Lung microvascular endothelial cell (primary cell): ENCODE data around the gene GOLGA8Q. TPM values are rescaled to one million over a fixed set of nuclear protein-coding genes. Genes with fewer than 3 reads are reported as not detected.
"Not testable (repeated sequence)": the region's sequence is repeated elsewhere in the genome, so short reads cannot be mapped to it uniquely, and the experiment has no call there.

Experiments used
- DNase-seq, 2 donors: peaks; one replicate each; pipeline versions ENCODE4 v3.0.0 to v3.0.0-alpha.2; 2010; ENCODE audit warnings: low read depth in 2 of 2
- total RNA-seq: library from RNA; depleted of rRNA; stranded (reverse); fragments of >200 nt; gene quantifications from 2 replicates; pipeline ENCODE4 v1.2.1, GENCODE V29; 2014

The GOLGA8Q gene
- total RNA-seq = under 0.01 and 0.22 TPM in 2 replicates

DNA sequence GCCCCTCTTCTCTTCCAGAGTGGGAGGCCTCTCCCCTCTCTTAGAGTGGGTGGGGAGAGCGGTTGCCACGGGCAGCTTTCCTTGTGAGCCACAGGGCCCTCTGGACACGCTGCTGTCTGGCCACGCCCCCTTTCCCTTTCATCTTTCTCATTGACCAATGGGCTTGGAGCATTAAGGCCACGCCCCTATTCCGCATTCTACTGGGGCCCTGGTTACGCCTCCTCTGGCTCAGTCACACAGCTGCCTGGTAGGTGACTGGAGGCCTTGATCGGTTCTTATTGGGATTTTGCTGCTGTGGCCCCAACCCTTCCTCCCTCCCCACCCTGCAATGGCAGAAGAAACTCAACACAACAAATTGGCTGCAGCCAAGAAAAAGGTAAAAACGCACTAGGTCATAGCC lies at the start of gene GOLGA8Q:
GOLGA8Q (plus strand) TSS at position 301 of the 400 bp plus-strand sequence; CDS start at position 329, 28 bp downstream.
- DNase-seq = not testable (repeated sequence)

DNA sequence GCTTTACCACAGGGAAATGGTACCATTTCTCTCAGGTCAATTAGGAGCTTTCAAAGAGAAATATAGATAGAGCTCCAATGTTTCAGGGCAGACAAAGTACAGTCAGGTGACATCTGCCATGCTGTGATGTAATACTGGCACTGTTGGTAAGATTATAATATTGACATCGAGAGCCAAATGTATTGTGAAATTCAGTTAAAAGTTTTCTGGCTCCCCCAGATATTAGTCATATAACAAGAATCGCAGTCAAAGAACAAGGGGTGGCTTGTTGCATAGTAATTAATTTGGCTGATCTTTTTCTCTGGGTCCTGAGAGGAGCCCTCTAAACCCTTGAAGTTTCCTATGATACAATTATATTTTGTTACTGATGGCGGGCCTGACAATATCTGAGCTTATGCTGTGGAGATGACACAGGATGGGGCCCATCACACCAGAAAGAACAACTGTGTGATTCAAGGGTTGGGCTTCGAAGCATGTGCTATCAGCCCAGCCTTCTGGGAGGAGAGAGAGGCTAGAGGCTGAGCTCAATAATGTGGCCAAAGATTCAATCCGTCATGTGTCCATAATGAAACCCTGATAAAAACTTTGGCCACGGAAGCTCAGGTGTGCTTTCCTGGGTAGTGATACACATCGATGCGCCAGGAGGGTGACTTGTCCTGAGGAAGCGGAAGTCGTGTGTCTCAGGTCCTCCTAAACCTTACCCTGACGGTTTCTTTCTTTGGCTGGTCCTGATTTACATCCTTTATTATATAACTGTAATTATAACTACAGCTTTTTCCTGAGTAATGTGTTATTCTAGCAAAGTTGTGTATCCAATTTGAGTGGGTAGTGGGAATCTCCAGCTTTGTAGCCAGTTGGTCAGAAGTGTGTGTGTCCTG lies 48.7 kb upstream of the GOLGA8Q start:
- DNase-seq = not testable (repeated sequence)

GRCh38 chr15:30504162-30504843 lies 47.5 kb upstream of the GOLGA8Q start:
- not testable (repeated sequence) for DNase-seq

- not testable (repeated sequence) for DNase-seq
Measured at GRCh38 chr15:30514545-30514944, 37.3 kb upstream of the GOLGA8Q start.

GRCh38 chr15:30523453-30524243 lies 28.2 kb upstream of the GOLGA8Q start:
- not testable (repeated sequence) for DNase-seq

DNA sequence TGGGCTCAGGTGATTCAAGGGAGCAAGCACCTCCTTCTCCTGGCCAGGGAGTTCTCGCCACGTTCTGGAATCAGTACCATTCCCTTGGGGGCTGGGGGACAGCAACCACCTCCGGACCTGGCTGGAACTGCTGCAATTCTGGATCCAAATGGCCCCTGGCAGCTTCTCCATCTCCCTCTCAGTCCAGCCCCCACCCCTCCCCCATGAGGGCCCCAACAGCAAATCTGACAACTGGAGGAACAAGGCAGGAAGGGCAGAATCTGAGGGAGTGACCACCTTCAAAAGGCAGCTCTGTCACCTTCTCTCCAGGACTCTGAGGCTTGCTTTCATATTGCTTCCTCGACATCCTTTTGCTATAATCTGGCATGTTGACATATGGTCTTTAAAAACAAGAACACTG lies 25.9 kb upstream of the GOLGA8Q start:
- not testable (repeated sequence) for DNase-seq

DNA sequence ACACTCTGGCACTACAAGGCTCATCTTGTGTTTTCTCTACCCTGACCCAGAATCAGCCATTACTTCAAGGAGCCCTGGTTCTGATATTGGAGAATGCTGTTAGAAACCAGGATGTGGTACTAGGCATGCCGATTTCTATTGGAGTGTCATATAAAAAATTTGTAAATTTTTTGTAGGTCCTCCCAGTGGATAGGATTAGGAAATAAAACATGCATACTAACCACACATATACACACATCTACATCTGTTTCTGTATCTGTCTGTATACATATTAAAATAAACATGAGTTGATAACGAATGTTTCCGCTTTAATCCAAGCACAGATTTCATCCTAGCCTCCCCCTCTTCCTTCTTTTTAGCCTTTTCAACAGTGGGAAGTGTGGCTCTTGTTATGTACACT lies 22.8 kb upstream of the GOLGA8Q start:
- not testable (repeated sequence) for DNase-seq

- not testable (repeated sequence) for DNase-seq
Measured at GRCh38 chr15:30566949-30567348, 15.1 kb downstream of the GOLGA8Q start.

GRCh38 chr15:30573012-30573491 lies 21.2 kb downstream of the GOLGA8Q start:
- not testable (repeated sequence) for DNase-seq

DNA sequence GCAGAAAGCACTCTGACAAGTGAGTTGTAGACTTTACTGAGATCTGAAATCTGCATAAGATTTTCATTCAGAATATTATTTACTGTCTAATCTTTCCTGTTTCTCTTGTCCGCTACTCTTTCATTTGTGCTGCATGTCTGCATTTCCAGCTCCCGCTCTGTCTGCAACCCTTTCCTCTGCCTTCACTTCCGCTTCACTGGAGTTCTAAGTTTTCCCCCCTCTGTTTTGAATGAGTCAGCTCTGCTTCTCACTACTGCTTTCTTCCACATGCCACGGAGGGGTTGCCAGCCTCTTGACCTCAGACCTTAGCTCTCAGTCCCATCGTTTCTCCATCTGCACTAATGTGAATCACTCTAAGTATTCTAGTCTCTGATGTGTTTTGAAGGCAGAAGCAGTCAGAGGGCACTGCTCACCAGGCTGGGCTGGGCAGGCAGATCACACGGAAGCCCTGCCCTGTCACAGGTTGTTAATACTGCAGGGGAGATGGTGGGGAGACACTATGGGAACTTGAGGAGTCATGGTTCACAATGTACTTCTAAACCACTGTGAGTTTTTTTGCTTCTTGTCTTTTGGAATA lies 27.6 kb downstream of the GOLGA8Q start:
- not testable (repeated sequence) for DNase-seq

DNA sequence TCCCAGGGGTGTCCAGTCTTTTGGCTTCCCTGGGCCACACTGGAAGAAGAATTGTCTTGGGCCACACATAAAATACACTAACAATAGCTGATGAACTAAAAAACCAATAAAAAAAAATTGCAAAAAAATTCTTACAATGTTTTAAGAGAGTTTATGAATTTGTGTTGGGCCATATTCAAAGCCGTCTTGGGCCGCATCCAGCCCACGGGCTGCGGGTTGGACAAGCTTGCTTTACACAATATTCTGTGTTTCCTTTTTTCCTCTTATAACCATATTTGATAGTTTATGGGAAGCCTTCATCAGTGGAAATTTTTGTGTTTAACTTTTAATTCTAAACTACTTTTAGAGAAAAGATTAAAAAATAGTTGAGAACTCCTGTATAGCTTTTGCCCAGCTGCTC lies 28.9 kb downstream of the GOLGA8Q start:
- not testable (repeated sequence) for DNase-seq

GRCh38 chr15:30598953-30599352 lies 47.1 kb downstream of the GOLGA8Q start:
- DNase-seq = not testable (repeated sequence)

- not testable (repeated sequence) for DNase-seq
Measured at GRCh38 chr15:30603796-30604195, 51.9 kb downstream of the GOLGA8Q start, which contains the start of gene GOLGA8H. Gene GOLGA8H (plus strand): TSS chr15:30604028. CDS start chr15:30604126, 98 bp downstream.

Other genes with a start within 250 kb of the GOLGA8Q start
- gene CHRFAM7A, start 158.5 kb upstream of the GOLGA8Q start, total RNA-seq = 0.60 and 2.2 TPM in 2 replicates
- 0.20 and 0.22 TPM in 2 replicates for gene GOLGA8R, start 137.8 kb upstream of the GOLGA8Q start, total RNA-seq
- 0.20 and 0.87 TPM in 2 replicates for gene GOLGA8H, start 52.0 kb downstream of the GOLGA8Q start, total RNA-seq